ENCODE data around the gene SLC16A13.

GRCh38 chr17:7038025-7038862 lies 2.4 kb downstream of the SLC16A13 start:
- TF ChIP-seq, protein P1, sequence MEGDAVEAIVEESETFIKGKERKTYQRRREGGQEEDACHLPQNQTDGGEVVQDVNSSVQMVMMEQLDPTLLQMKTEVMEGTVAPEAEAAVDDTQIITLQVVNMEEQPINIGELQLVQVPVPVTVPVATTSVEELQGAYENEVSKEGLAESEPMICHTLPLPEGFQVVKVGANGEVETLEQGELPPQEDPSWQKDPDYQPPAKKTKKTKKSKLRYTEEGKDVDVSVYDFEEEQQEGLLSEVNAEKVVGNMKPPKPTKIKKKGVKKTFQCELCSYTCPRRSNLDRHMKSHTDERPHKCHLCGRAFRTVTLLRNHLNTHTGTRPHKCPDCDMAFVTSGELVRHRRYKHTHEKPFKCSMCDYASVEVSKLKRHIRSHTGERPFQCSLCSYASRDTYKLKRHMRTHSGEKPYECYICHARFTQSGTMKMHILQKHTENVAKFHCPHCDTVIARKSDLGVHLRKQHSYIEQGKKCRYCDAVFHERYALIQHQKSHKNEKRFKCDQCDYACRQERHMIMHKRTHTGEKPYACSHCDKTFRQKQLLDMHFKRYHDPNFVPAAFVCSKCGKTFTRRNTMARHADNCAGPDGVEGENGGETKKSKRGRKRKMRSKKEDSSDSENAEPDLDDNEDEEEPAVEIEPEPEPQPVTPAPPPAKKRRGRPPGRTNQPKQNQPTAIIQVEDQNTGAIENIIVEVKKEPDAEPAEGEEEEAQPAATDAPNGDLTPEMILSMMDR (conservative IDR thresholded peaks at IDR 0.05 in 1 of 2, IDR thresholded peaks at IDR 0.05 in 1 of 2; ENCODE audit: low read depth in 1 of 2, low read length in 2 of 2): no peak
- no peak for TF ChIP-seq EZH2 (IDR thresholded peaks at IDR 0.05; ENCODE audit: low read length, missing control alignments)
